OCI-LY7 (cell line): ENCODE data around the gene ACSM2A.
"Not testable (repeated sequence)": the region's sequence is repeated elsewhere in the genome, so short reads cannot be mapped to it uniquely, and the experiment has no call there.

Source experiments
- CTCF ChIP-seq: fragments of 200-600 bp; sonication (generic); conservative IDR thresholded peaks from 2 replicates; pipeline ENCODE4 v1.5.1; 2014; ENCODE audit warnings: mild to moderate bottlenecking, antibody characterized with exemption, low read length, moderate library complexity, mixed read lengths
- EZH2phosphoT487 ChIP-seq: fragments of 200-600 bp; sonication (generic); IDR thresholded peaks from 2 replicates; pipeline ENCODE4 v1.6.1; 2018; ENCODE audit warnings: low read depth, borderline replicate concordance, mild to moderate bottlenecking, mixed run types, antibody characterized with exemption, low read length, moderate library complexity, mixed read lengths

- not testable (repeated sequence) for TF ChIP-seq CTCF, EZH2phosphoT487
These were observed 25.9 kb downstream of the ACSM2A start for GRCh38 chr16:20477188-20477744.
